ENCODE measurements around the gene AEBP1. TPM values are rescaled to one million over a fixed set of nuclear protein-coding genes. Genes with fewer than 3 reads are reported as not detected.

The AEBP1 gene
- total and polyA plus RNA-seq, 9 of the 15 experiments (the other 6 are each of a cell fraction or from before 2014, with no cell fraction given) = 0.03 to 0.78 (median 0.30) TPM; not detected in 2

DNA sequence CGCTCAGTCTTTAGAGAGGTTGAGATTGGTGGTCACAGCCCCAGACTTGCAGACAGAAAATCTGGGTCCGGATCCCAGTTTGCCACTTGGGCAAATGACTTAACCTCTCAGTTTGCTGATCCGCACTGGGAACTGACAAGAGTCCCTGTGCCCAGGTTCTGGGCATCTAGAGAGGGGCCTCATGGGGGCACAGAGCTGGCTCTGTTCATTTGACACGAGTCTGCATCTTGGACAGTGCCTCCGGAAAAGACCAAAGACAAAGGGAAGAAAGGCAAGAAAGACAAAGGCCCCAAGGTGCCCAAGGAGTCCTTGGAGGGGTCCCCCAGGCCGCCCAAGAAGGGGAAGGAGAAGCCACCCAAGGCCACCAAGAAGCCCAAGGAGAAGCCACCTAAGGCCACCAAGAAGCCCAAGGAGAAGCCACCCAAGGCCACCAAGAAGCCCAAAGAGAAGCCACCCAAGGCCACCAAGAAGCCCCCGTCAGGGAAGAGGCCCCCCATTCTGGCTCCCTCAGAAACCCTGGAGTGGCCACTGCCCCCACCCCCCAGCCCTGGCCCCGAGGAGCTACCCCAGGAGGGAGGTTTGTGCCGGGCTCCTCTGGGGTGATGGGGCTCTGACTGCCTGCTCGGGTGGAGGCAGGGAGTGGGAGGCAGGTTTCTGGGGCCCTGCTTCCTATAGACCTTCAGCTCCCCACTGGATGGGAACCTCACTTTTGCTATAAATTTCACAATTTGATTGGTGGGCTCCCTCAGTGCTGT is 2.3 kb downstream of the AEBP1 start:
- TF ChIP-seq OTX1 (CRISPR knock-in tag; IDR thresholded peaks at IDR 0.05) = no peak
- TF ChIP-seq MEF2A (IDR thresholded peaks at IDR 0.05; ENCODE audit: control insufficient read depth, low read depth, low read length) = no peak
- TF ChIP-seq, protein P1, sequence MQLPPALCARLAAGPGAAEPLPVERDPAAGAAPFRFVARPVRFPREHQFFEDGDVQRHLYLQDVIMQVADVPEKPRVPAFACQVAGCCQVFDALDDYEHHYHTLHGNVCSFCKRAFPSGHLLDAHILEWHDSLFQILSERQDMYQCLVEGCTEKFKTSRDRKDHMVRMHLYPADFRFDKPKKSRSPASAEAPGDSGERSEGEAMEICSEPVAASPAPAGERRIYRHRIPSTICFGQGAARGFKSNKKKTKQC (CRISPR knock-in tag; IDR thresholded peaks at IDR 0.05) = no peak
- TF ChIP-seq, protein P2, sequence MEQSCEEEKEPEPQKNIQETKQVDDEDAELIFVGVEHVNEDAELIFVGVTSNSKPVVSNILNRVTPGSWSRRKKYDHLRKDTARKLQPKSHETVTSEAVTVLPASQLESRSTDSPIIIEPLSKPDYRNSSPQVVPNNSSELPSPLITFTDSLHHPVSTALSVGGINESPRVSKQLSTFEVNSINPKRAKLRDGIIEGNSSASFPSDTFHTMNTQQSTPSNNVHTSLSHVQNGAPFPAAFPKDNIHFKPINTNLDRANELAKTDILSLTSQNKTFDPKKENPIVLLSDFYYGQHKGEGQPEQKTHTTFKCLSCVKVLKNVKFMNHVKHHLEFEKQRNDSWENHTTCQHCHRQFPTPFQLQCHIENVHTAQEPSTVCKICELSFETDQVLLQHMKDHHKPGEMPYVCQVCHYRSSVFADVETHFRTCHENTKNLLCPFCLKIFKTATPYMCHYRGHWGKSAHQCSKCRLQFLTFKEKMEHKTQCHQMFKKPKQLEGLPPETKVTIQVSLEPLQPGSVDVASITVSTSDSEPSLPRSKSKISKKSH (CRISPR knock-in tag; IDR thresholded peaks at IDR 0.05) = no peak
- TF ChIP-seq, protein P3, sequence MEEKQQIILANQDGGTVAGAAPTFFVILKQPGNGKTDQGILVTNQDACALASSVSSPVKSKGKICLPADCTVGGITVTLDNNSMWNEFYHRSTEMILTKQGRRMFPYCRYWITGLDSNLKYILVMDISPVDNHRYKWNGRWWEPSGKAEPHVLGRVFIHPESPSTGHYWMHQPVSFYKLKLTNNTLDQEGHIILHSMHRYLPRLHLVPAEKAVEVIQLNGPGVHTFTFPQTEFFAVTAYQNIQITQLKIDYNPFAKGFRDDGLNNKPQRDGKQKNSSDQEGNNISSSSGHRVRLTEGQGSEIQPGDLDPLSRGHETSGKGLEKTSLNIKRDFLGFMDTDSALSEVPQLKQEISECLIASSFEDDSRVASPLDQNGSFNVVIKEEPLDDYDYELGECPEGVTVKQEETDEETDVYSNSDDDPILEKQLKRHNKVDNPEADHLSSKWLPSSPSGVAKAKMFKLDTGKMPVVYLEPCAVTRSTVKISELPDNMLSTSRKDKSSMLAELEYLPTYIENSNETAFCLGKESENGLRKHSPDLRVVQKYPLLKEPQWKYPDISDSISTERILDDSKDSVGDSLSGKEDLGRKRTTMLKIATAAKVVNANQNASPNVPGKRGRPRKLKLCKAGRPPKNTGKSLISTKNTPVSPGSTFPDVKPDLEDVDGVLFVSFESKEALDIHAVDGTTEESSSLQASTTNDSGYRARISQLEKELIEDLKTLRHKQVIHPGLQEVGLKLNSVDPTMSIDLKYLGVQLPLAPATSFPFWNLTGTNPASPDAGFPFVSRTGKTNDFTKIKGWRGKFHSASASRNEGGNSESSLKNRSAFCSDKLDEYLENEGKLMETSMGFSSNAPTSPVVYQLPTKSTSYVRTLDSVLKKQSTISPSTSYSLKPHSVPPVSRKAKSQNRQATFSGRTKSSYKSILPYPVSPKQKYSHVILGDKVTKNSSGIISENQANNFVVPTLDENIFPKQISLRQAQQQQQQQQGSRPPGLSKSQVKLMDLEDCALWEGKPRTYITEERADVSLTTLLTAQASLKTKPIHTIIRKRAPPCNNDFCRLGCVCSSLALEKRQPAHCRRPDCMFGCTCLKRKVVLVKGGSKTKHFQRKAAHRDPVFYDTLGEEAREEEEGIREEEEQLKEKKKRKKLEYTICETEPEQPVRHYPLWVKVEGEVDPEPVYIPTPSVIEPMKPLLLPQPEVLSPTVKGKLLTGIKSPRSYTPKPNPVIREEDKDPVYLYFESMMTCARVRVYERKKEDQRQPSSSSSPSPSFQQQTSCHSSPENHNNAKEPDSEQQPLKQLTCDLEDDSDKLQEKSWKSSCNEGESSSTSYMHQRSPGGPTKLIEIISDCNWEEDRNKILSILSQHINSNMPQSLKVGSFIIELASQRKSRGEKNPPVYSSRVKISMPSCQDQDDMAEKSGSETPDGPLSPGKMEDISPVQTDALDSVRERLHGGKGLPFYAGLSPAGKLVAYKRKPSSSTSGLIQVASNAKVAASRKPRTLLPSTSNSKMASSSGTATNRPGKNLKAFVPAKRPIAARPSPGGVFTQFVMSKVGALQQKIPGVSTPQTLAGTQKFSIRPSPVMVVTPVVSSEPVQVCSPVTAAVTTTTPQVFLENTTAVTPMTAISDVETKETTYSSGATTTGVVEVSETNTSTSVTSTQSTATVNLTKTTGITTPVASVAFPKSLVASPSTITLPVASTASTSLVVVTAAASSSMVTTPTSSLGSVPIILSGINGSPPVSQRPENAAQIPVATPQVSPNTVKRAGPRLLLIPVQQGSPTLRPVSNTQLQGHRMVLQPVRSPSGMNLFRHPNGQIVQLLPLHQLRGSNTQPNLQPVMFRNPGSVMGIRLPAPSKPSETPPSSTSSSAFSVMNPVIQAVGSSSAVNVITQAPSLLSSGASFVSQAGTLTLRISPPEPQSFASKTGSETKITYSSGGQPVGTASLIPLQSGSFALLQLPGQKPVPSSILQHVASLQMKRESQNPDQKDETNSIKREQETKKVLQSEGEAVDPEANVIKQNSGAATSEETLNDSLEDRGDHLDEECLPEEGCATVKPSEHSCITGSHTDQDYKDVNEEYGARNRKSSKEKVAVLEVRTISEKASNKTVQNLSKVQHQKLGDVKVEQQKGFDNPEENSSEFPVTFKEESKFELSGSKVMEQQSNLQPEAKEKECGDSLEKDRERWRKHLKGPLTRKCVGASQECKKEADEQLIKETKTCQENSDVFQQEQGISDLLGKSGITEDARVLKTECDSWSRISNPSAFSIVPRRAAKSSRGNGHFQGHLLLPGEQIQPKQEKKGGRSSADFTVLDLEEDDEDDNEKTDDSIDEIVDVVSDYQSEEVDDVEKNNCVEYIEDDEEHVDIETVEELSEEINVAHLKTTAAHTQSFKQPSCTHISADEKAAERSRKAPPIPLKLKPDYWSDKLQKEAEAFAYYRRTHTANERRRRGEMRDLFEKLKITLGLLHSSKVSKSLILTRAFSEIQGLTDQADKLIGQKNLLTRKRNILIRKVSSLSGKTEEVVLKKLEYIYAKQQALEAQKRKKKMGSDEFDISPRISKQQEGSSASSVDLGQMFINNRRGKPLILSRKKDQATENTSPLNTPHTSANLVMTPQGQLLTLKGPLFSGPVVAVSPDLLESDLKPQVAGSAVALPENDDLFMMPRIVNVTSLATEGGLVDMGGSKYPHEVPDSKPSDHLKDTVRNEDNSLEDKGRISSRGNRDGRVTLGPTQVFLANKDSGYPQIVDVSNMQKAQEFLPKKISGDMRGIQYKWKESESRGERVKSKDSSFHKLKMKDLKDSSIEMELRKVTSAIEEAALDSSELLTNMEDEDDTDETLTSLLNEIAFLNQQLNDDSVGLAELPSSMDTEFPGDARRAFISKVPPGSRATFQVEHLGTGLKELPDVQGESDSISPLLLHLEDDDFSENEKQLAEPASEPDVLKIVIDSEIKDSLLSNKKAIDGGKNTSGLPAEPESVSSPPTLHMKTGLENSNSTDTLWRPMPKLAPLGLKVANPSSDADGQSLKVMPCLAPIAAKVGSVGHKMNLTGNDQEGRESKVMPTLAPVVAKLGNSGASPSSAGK (IDR thresholded peaks at IDR 0.05) = no peak
- POLR2A ChIA-PET = interaction anchor here (0.6 to 2.7 kb wide), 3 partner anchors 9 to 433 kb away, joined by 3 to 16 read pairs (median 4); no protein-coding TSS in a partner anchor

More for the DNA sequence above, 2.3 kb downstream of the AEBP1 start:
- in situ Hi-C loops (cut with MboI) = no loop called here
- peaks cover 17 to 56% of the 10 kb centered on the region in 2 experiments; a peak in 4 of 5 replicates for H3K27me3 ChIP-seq (ENCODE audit: control insufficient read depth in 2 of 2, insufficient read depth in 2 of 2, low read length in 2 of 2)
- peaks cover 7% of the 10 kb centered on the region; the same call in 1 of the 2 replicates for H4K20me1 ChIP-seq (replicated peaks; ENCODE audit: control insufficient read depth, insufficient read depth, low read length)
- FAIRE-seq (no peak), DNase-seq (ENCODE audit: extremely low read depth in 1 of 4, low spot score in 3 of 4) (no peak), ATAC-seq (no peak)
- no peaks in the 10 kb centered on the region for H3K9me1 ChIP-seq (ENCODE audit: control insufficient read depth, insufficient read depth, low read length)
- no peaks in the 10 kb centered on the region for H3K9me3 ChIP-seq (replicated peaks; ENCODE audit: control insufficient read depth, insufficient read depth, low read depth, low read length)
- CTCF ChIA-PET (ENCODE audit: low intra/inter-chr PET ratio) = no interaction called here
- no peak overlapping the region for H3K9ac ChIP-seq (ENCODE audit: insufficient read depth in 1 of 2, low read depth in 2 of 2, low read length in 2 of 2)
- peaks cover 0 to 49% of the 10 kb centered on the region in 2 experiments; a peak in 2 of 5 replicates for H3K4me1 ChIP-seq (replicated peaks in 1 of 2; ENCODE audit: control insufficient read depth in 2 of 2, insufficient read depth in 2 of 2, low read length in 2 of 2)
- no peak overlapping the region for H2AFZ ChIP-seq (ENCODE audit: low read depth, low read length)
- no peaks in the 10 kb centered on the region for H3K79me2 ChIP-seq (ENCODE audit: control insufficient read depth, insufficient read depth, low read length)
- H3K27ac ChIP-seq (ENCODE audit: extremely low read depth, low read depth, low read length) = no peak overlapping the region
- no peak overlapping the region for H3K4me3 ChIP-seq
- BruUV-seq (replicated peaks) = no TSS peak
- 3% methylated on average over 9 of the region's 10 CpGs for WGBS (ENCODE audit: insufficient coverage, low coverage, missing lambda C conversion rate)
- no peaks in the 10 kb centered on the region for H3K36me3 ChIP-seq (ENCODE audit: control insufficient read depth, insufficient read depth, low read length)
- intact Hi-C loops (cut with micrococcal nuclease) = no loop called here
- H3K4me2 ChIP-seq (ENCODE audit: insufficient read depth, low read length) = no peak overlapping the region
